ENCODE results near the gene PTPRT.

- TF ChIP-seq ZFP36 (IDR thresholded peaks at IDR 0.05; ENCODE audit: borderline replicate concordance, partially characterized antibody) (no peak), POLR2A (IDR thresholded peaks at IDR 0.05; ENCODE audit: low read length) (no peak), MAX (IDR thresholded peaks at IDR 0.05) (no peak), RAD21 (conservative IDR thresholded peaks at IDR 0.05 in 1 of 2, IDR thresholded peaks at IDR 0.05 in 1 of 2) (no peak), BHLHE40 (IDR thresholded peaks at IDR 0.05; ENCODE audit: low read depth, low read length) (no peak), ZC3H11A (IDR thresholded peaks at IDR 0.05) (no peak), CHD4 (IDR thresholded peaks at IDR 0.05; ENCODE audit: borderline replicate concordance) (no peak), HDAC2 (IDR thresholded peaks at IDR 0.05) (no peak)
- TF ChIP-seq, protein P1, sequence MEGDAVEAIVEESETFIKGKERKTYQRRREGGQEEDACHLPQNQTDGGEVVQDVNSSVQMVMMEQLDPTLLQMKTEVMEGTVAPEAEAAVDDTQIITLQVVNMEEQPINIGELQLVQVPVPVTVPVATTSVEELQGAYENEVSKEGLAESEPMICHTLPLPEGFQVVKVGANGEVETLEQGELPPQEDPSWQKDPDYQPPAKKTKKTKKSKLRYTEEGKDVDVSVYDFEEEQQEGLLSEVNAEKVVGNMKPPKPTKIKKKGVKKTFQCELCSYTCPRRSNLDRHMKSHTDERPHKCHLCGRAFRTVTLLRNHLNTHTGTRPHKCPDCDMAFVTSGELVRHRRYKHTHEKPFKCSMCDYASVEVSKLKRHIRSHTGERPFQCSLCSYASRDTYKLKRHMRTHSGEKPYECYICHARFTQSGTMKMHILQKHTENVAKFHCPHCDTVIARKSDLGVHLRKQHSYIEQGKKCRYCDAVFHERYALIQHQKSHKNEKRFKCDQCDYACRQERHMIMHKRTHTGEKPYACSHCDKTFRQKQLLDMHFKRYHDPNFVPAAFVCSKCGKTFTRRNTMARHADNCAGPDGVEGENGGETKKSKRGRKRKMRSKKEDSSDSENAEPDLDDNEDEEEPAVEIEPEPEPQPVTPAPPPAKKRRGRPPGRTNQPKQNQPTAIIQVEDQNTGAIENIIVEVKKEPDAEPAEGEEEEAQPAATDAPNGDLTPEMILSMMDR (IDR thresholded peaks at IDR 0.05): no peak
Measured at GRCh38 chr20:42419814-42420532, 769.7 kb downstream of the PTPRT start.

Measured in A549 (cell line).